NB4 (cell line): ENCODE measurements around the gene SBF1.

Source experiments
- CTCF ChIP-seq: IDR thresholded peaks from one replicate; pipeline ENCODE4 v1.5.1; 2012; ENCODE audit warnings: low read depth, low read length
- MAX ChIP-seq: IDR thresholded peaks from 2 replicates; pipeline ENCODE4 v1.6.1; 2011; ENCODE audit warnings: low read depth, low read length
- MYC ChIP-seq: IDR thresholded peaks from 2 replicates; pipeline ENCODE4 v1.6.1; 2011; ENCODE audit warnings: low read depth, low read length
- POLR2A ChIP-seq: IDR thresholded peaks from 2 replicates; pipeline ENCODE4 v1.6.1; 2011; ENCODE audit warnings: mild to moderate bottlenecking; ENCODE audit not compliant: insufficient read length; ENCODE audit errors: extremely low read depth

- TF ChIP-seq CTCF (no peak), POLR2A (no peak), MAX (no peak), MYC (no peak)
Measured at GRCh38 chr22:50436841-50437341, 37.9 kb downstream of the SBF1 start.
